ENCODE data around the gene OR2V1. TPM values are rescaled to one million over a fixed set of nuclear protein-coding genes. Genes with fewer than 3 reads are reported as not detected.
"Not testable (repeated sequence)": the region's sequence is repeated elsewhere in the genome, so short reads cannot be mapped to it uniquely, and the experiment has no call there.

OR2V1 gene
- total and polyA plus RNA-seq, 2 donors (not counting 1 experiment from before 2014, with no cell fraction given), result not detected

GRCh38 chr5:181131514-181131913 lies 545 bp upstream of the OR2V1 start:
- H3K4me1 Mint-ChIP-seq, result peaks cover 2% of the 10 kb centered on the region
- Histone ChIP-seq H3K9ac (ENCODE audit: low read length) (no peak overlapping the region), H3K4me3 (ENCODE audit: control extremely low read depth in 1 of 5, extremely low read depth in 1 of 5, insufficient read depth in 1 of 5, low read depth in 2 of 5, low read length in 4 of 5) (no peak overlapping the region), H3K9me3 (ENCODE audit: control extremely low read depth in 1 of 3, control insufficient read depth in 2 of 3, insufficient read depth in 1 of 3, low read length in 2 of 3) (peaks cover 0 to 6% (median 2%) of the 10 kb centered on the region in 3 donors), H3K27ac (ENCODE audit: low read length in 2 of 2) (no peak overlapping the region), H3K4me2 (replicated peaks; ENCODE audit: low read depth, low read length, poor library complexity, severe bottlenecking) (no peak overlapping the region), H3K79me2 (ENCODE audit: control insufficient read depth, insufficient read depth, low read length) (no peaks in the 10 kb centered on the region), H2AFZ (ENCODE audit: insufficient read depth, low read depth, low read length, poor library complexity, severe bottlenecking) (no peak overlapping the region), H3K36me3 (replicated peaks in 1 of 2; ENCODE audit: control extremely low read depth in 1 of 2, control insufficient read depth in 1 of 2, extremely low read depth in 1 of 2, insufficient read depth in 2 of 2, low read length in 1 of 2) (no peaks in the 10 kb centered on the region), H3K4me1 (ENCODE audit: control insufficient read depth in 2 of 2, insufficient read depth in 2 of 2, low read length in 2 of 2) (no peaks in the 10 kb centered on the region), H3K27me3 (replicated peaks in 1 of 4; ENCODE audit: control extremely low read depth in 1 of 4, control insufficient read depth in 3 of 4, insufficient read depth in 4 of 4, low read length in 3 of 4) (peaks cover 0 to 27% (median 7%) of the 10 kb centered on the region in 4 experiments), H4K20me1 (ENCODE audit: control insufficient read depth, insufficient read depth, low read length, poor library complexity, severe bottlenecking) (no peaks in the 10 kb centered on the region)
- peaks cover 52% of the 10 kb centered on the region for H3K27me3 Mint-ChIP-seq
- no peak for ATAC-seq (ENCODE audit: low read depth)
- ChIA-PET POLR2A (no interaction called here), CTCF (no interaction called here)
- H3K4me3 Mint-ChIP-seq, result no peak overlapping the region
- H3K27ac Mint-ChIP-seq, result no peak overlapping the region
- intact Hi-C loops (cut with micrococcal nuclease), result no loop called here
- 86% methylated on average over 10 of the region's 11 CpGs for WGBS (ENCODE audit: insufficient coverage)
- H3K9me3 Mint-ChIP-seq (ENCODE audit: insufficient read depth), result no peaks in the 10 kb centered on the region
- TF ChIP-seq EZH2 (IDR thresholded peaks at IDR 0.05; ENCODE audit: borderline replicate concordance, insufficient read depth, low read depth, low read length, poor library complexity, severe bottlenecking) (no peak), CTCF (IDR thresholded peaks at IDR 0.05) (no peak)
- DNase-seq, result no peak

- ATAC-seq (ENCODE audit: low read depth); H3K4me2 ChIP-seq (replicated peaks; ENCODE audit: low read depth, low read length, poor library complexity, severe bottlenecking); H3K4me1 ChIP-seq (ENCODE audit: control insufficient read depth in 2 of 2, insufficient read depth in 2 of 2, low read length in 2 of 2); POLR2A ChIA-PET; H4K20me1 ChIP-seq (ENCODE audit: control insufficient read depth, insufficient read depth, low read length, poor library complexity, severe bottlenecking); H3K9me3 Mint-ChIP-seq (ENCODE audit: insufficient read depth); H2AFZ ChIP-seq (ENCODE audit: insufficient read depth, low read depth, low read length, poor library complexity, severe bottlenecking); H3K27ac Mint-ChIP-seq; H3K9ac ChIP-seq (ENCODE audit: low read length); intact Hi-C loops (cut with micrococcal nuclease); H3K27ac ChIP-seq (ENCODE audit: low read length in 2 of 2); H3K4me3 ChIP-seq (ENCODE audit: control extremely low read depth in 1 of 5, extremely low read depth in 1 of 5, insufficient read depth in 1 of 5, low read depth in 2 of 5, low read length in 4 of 5); H3K36me3 ChIP-seq (replicated peaks in 1 of 2; ENCODE audit: control extremely low read depth in 1 of 2, control insufficient read depth in 1 of 2, extremely low read depth in 1 of 2, insufficient read depth in 2 of 2, low read length in 1 of 2); DNase-seq; H3K9me3 ChIP-seq (ENCODE audit: control extremely low read depth in 1 of 3, control insufficient read depth in 2 of 3, insufficient read depth in 1 of 3, low read length in 2 of 3); H3K4me3 Mint-ChIP-seq; H3K79me2 ChIP-seq (ENCODE audit: control insufficient read depth, insufficient read depth, low read length); H3K4me1 Mint-ChIP-seq; CTCF ChIA-PET: not testable (repeated sequence)
- peaks cover 62% of the 10 kb centered on the region for H3K27me3 Mint-ChIP-seq
- H3K27me3 ChIP-seq (replicated peaks in 1 of 4; ENCODE audit: control extremely low read depth in 1 of 4, control insufficient read depth in 3 of 4, insufficient read depth in 4 of 4, low read length in 3 of 4), result peaks cover 0 to 24% (median 7%) of the 10 kb centered on the region in 4 experiments
- WGBS (ENCODE audit: insufficient coverage), result 62% methylated on average over 3 of the region's 9 CpGs
Observed at GRCh38 chr5:181130081-181130480, 888 bp downstream of the OR2V1 start.

Data from B cell (primary cell).